GM08714 (cell line): Measurements from ENCODE around the gene C1orf198.

Experiments
- H3K4me3 ChIP-seq: fragments of 200-500 bp; sonication (Bioruptor generic); 2 replicates; pipeline ENCODE4 v1.5.1; 2014; ENCODE audit warnings: mild to moderate bottlenecking, low read length, inconsistent platforms
- ZNF274 ChIP-seq: IDR thresholded peaks from 2 replicates; pipeline ENCODE4 v1.6.1; 2012; ENCODE audit warnings: mild to moderate bottlenecking, low read depth, low read length

C1orf198 gene

GRCh38 chr1:230876660-230877059 is 8.3 kb upstream of the C1orf198 start:
- H3K4me3 ChIP-seq: no peak overlapping the region
- TF ChIP-seq ZNF274: no peak

- H3K4me3 ChIP-seq: no peak overlapping the region
- TF ChIP-seq ZNF274: no peak
These were observed 7.0 kb upstream of the C1orf198 start for GRCh38 chr1:230875370-230875769.

- TF ChIP-seq ZNF274: no peak
- no peak overlapping the region for H3K4me3 ChIP-seq
These were observed 2.6 kb upstream of the C1orf198 start for GRCh38 chr1:230870916-230871315.

GRCh38 chr1:230869500-230869899 is 1.2 kb upstream of the C1orf198 start:
- no peak overlapping the region for H3K4me3 ChIP-seq
- TF ChIP-seq ZNF274: no peak

- peak overlapping the region; percentile 50 for H3K4me3 ChIP-seq
- no peak for TF ChIP-seq ZNF274
These were observed 540 bp upstream of the C1orf198 start for GRCh38 chr1:230868736-230869385.

GRCh38 chr1:230867101-230867902 is 1.0 kb downstream of the C1orf198 start:
- H3K4me3 ChIP-seq: peak overlapping the region; percentile 95
- TF ChIP-seq ZNF274: no peak

- TF ChIP-seq ZNF274: no peak
- no peak overlapping the region for H3K4me3 ChIP-seq
These were observed 1.9 kb downstream of the C1orf198 start for GRCh38 chr1:230866171-230867070.

- no peak for TF ChIP-seq ZNF274
- H3K4me3 ChIP-seq: no peak overlapping the region
These were observed 3.1 kb downstream of the C1orf198 start for GRCh38 chr1:230865062-230865817.

GRCh38 chr1:230864441-230864840 is 3.9 kb downstream of the C1orf198 start:
- no peak overlapping the region for H3K4me3 ChIP-seq
- TF ChIP-seq ZNF274: no peak

- no peak overlapping the region for H3K4me3 ChIP-seq
- no peak for TF ChIP-seq ZNF274
These were observed 4.9 kb downstream of the C1orf198 start for GRCh38 chr1:230863449-230863848.

- no peak overlapping the region for H3K4me3 ChIP-seq
- no peak for TF ChIP-seq ZNF274
These were observed 6.2 kb downstream of the C1orf198 start for GRCh38 chr1:230861970-230862595.

GRCh38 chr1:230861489-230861888 is 6.8 kb downstream of the C1orf198 start:
- H3K4me3 ChIP-seq: no peak overlapping the region
- TF ChIP-seq ZNF274: no peak

- H3K4me3 ChIP-seq: no peak overlapping the region
- TF ChIP-seq ZNF274: no peak
These were observed 7.5 kb downstream of the C1orf198 start for GRCh38 chr1:230860617-230861384.
